HG02973 (cell line): ENCODE measurements around the gene SPAG6.

Experiments
- ATAC-seq: cut with Tn5 transposase; IDR thresholded peaks from one replicate; pipeline ENCODE4 v1.9.1; 2021; ENCODE audit warnings: moderate library complexity; ENCODE audit not compliant: unreplicated experiment

Gene SPAG6

GRCh38 chr10:22458272-22459038, 113.2 kb downstream of the SPAG6 start:
- ATAC-seq: no peak

GRCh38 chr10:22459496-22459895, 114.2 kb downstream of the SPAG6 start:
- no peak for ATAC-seq

GRCh38 chr10:22460101-22460500, 114.8 kb downstream of the SPAG6 start:
- ATAC-seq: no peak

- no peak for ATAC-seq
These were observed 115.5 kb downstream of the SPAG6 start for GRCh38 chr10:22460531-22461403.

- ATAC-seq: no peak
These were observed 116.6 kb downstream of the SPAG6 start for GRCh38 chr10:22461891-22462290.

- ATAC-seq: no peak
These were observed 118.0 kb downstream of the SPAG6 start for GRCh38 chr10:22463255-22463654.

GRCh38 chr10:22464966-22465629, 119.8 kb downstream of the SPAG6 start:
- ATAC-seq: no peak

- ATAC-seq: no peak
These were observed 121.6 kb downstream of the SPAG6 start for GRCh38 chr10:22466763-22467334.
